Loucy (cell line): ENCODE data around the gene CDH19.
A peak's percentile ranks its signal among the peaks of the same experiment; 100 is the strongest.

Source experiments
- H2AFZ ChIP-seq: fragments of 200-600 bp; sonication (generic); 2 replicates; pipeline ENCODE4 v1.6.0; 2016; ENCODE audit warnings: antibody characterized with exemption, mild to moderate bottlenecking, low read length, moderate library complexity
- H3F3A ChIP-seq: fragments of 200-600 bp; 2 replicates; pipeline ENCODE4 v1.6.0; 2016; ENCODE audit warnings: antibody characterized with exemption, low read depth, mild to moderate bottlenecking
- H3K27me3 ChIP-seq: fragments of 200-600 bp; sonication (generic); 2 replicates; pipeline ENCODE4 v1.6.1; 2014; ENCODE audit warnings: low read length, mild to moderate bottlenecking; ENCODE audit not compliant: insufficient read depth, poor library complexity, severe bottlenecking
- H3K36me3 ChIP-seq: fragments of 200-600 bp; sonication (generic); 2 replicates; pipeline ENCODE4 v1.6.1; 2016; ENCODE audit warnings: low read length; ENCODE audit not compliant: insufficient read depth
- H3K4me1 ChIP-seq: fragments of 200-600 bp; sonication (generic); 2 replicates; pipeline ENCODE4 v1.5.1; 2014; ENCODE audit warnings: low read length, mild to moderate bottlenecking; ENCODE audit not compliant: insufficient read depth, poor library complexity, severe bottlenecking
- H3K4me2 ChIP-seq: fragments of 200-600 bp; sonication (generic); 2 replicates; pipeline ENCODE4 v1.6.0; 2014; ENCODE audit warnings: antibody characterized with exemption, low read length, low read depth, mild to moderate bottlenecking; ENCODE audit not compliant: poor library complexity, severe bottlenecking
- H3K4me3 ChIP-seq: fragments of 200-600 bp; sonication (generic); 2 replicates; pipeline ENCODE4 v1.5.1; 2014; ENCODE audit warnings: low read length, mild to moderate bottlenecking, mixed read lengths; ENCODE audit not compliant: poor library complexity, severe bottlenecking
- H3K79me2 ChIP-seq: fragments of 200-600 bp; sonication (generic); 2 replicates; pipeline ENCODE4 v1.6.1; 2014; ENCODE audit warnings: low read length; ENCODE audit not compliant: insufficient read depth
- H3K9ac ChIP-seq: fragments of 200-600 bp; sonication (generic); 2 replicates; pipeline ENCODE4 v1.6.0; 2014; ENCODE audit warnings: mild to moderate bottlenecking, low read depth, low read length, moderate library complexity; ENCODE audit not compliant: poor library complexity, severe bottlenecking
- H3K9me2 ChIP-seq: fragments of 200-600 bp; sonication (generic); replicated peaks from 2 replicates; pipeline ENCODE4 v1.6.1; 2016; ENCODE audit warnings: low read depth, low read length, mixed read lengths
- H3K9me3 ChIP-seq: fragments of 200-600 bp; sonication (generic); 2 replicates; pipeline ENCODE4 v1.6.1; 2014; ENCODE audit warnings: mild to moderate bottlenecking, antibody characterized with exemption, low read length, low read depth; ENCODE audit not compliant: insufficient read depth
- H4K20me1 ChIP-seq: fragments of 200-600 bp; sonication (generic); 2 replicates; pipeline ENCODE4 v1.6.0; 2014; ENCODE audit warnings: antibody characterized with exemption, low read length, mild to moderate bottlenecking; ENCODE audit not compliant: insufficient read depth, poor library complexity, severe bottlenecking
- EZH2phosphoT487 ChIP-seq: fragments of 200-600 bp; IDR thresholded peaks from 2 replicates; pipeline ENCODE4 v1.6.1; 2018; ENCODE audit warnings: antibody characterized with exemption, mild to moderate bottlenecking, moderate library complexity, borderline replicate concordance
- TF ChIP-seq, protein P1 (sequence below): fragments of 200-600 bp; sonication (generic); conservative IDR thresholded peaks from 2 replicates; pipeline ENCODE4 v1.5.1; 2014; ENCODE audit warnings: mild to moderate bottlenecking, antibody characterized with exemption, low read length

The CDH19 gene

GRCh38 chr18:66506178-66506577 is 97.7 kb downstream of the CDH19 start:
- Histone ChIP-seq H3K79me2 (no peaks in the 10 kb centered on the region), H3K4me3 (no peak overlapping the region), H3K9ac (no peak overlapping the region), H3K9me3 (no peaks in the 10 kb centered on the region), H3K36me3 (no peaks in the 10 kb centered on the region), H3K27me3 (no peaks in the 10 kb centered on the region), H3K9me2 (no peaks in the 10 kb centered on the region), H2AFZ (no peak overlapping the region), H3K4me1 (no peaks in the 10 kb centered on the region), H3F3A (no peaks in the 10 kb centered on the region), H4K20me1 (no peaks in the 10 kb centered on the region), H3K4me2 (no peak overlapping the region)
- TF ChIP-seq, protein P1, sequence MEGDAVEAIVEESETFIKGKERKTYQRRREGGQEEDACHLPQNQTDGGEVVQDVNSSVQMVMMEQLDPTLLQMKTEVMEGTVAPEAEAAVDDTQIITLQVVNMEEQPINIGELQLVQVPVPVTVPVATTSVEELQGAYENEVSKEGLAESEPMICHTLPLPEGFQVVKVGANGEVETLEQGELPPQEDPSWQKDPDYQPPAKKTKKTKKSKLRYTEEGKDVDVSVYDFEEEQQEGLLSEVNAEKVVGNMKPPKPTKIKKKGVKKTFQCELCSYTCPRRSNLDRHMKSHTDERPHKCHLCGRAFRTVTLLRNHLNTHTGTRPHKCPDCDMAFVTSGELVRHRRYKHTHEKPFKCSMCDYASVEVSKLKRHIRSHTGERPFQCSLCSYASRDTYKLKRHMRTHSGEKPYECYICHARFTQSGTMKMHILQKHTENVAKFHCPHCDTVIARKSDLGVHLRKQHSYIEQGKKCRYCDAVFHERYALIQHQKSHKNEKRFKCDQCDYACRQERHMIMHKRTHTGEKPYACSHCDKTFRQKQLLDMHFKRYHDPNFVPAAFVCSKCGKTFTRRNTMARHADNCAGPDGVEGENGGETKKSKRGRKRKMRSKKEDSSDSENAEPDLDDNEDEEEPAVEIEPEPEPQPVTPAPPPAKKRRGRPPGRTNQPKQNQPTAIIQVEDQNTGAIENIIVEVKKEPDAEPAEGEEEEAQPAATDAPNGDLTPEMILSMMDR, result no peak
- TF ChIP-seq EZH2phosphoT487, result no peak

DNA sequence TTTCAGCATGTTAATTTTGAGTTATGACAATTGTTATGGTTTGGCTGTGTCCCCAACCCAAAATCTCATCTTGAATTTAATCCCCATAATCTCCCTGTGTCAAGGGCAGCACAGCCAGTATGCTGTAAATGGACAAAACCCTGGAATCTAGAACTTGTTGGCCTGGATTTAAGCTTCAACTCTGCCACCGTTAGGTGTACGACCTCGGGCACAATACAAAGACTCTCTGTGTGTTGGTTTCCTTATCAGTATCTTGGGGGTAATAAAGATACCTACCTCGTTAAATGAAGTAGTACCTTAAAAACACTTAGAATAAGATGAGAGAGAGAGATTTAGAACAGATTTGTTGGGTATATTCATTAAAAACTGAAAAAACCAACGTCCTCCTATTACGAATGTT is 106.5 kb downstream of the CDH19 start:
- H3K9ac ChIP-seq, result no peak overlapping the region
- no peak overlapping the region for H2AFZ ChIP-seq
- no peaks in the 10 kb centered on the region for H3F3A ChIP-seq
- H3K79me2 ChIP-seq, result no peaks in the 10 kb centered on the region
- no peaks in the 10 kb centered on the region for H3K9me3 ChIP-seq
- H3K4me1 ChIP-seq, result no peaks in the 10 kb centered on the region
- no peaks in the 10 kb centered on the region for H3K9me2 ChIP-seq
- no peaks in the 10 kb centered on the region for H4K20me1 ChIP-seq
- no peaks in the 10 kb centered on the region for H3K36me3 ChIP-seq
- no peak overlapping the region for H3K4me3 ChIP-seq
- no peak for TF ChIP-seq EZH2phosphoT487
- TF ChIP-seq, protein P1, result no peak
- H3K27me3 ChIP-seq, result no peaks in the 10 kb centered on the region
- no peak overlapping the region for H3K4me2 ChIP-seq

- no peaks in the 10 kb centered on the region for H4K20me1 ChIP-seq
Measured at GRCh38 chr18:66495844-66496243, 108.0 kb downstream of the CDH19 start.

More at GRCh38 chr18:66495844-66496243, 108.0 kb downstream of the CDH19 start:
- no peak overlapping the region for H3K4me3 ChIP-seq
- H3K4me1 ChIP-seq, result no peaks in the 10 kb centered on the region
- H3K9me3 ChIP-seq, result no peaks in the 10 kb centered on the region
- no peaks in the 10 kb centered on the region for H3K27me3 ChIP-seq
- no peak for TF ChIP-seq EZH2phosphoT487
- TF ChIP-seq, protein P1, result peak; percentile 69
- H3K79me2 ChIP-seq, result no peaks in the 10 kb centered on the region
- H3K4me2 ChIP-seq, result no peak overlapping the region
- H3K9me2 ChIP-seq, result no peaks in the 10 kb centered on the region
- H3K36me3 ChIP-seq, result no peaks in the 10 kb centered on the region
- no peak overlapping the region for H2AFZ ChIP-seq
- no peaks in the 10 kb centered on the region for H3F3A ChIP-seq
- H3K9ac ChIP-seq, result no peak overlapping the region
